OCI-LY3 (cell line): ENCODE measurements around the gene DEPP1.
"Not testable (repeated sequence)": the region's sequence is repeated elsewhere in the genome, so short reads cannot be mapped to it uniquely, and the experiment has no call there.

Experiments
- CTCF ChIP-seq: fragments of 200-600, 300-600 bp; sonication (generic); IDR thresholded peaks from 2 replicates; pipeline ENCODE4 v1.5.1; 2014; ENCODE audit warnings: antibody characterized with exemption, low read length, low read depth
- EZH2phosphoT487 ChIP-seq: fragments of 200-600 bp; shearing (Covaris generic); IDR thresholded peaks from 2 replicates; pipeline ENCODE4 v1.6.1; 2018; ENCODE audit warnings: antibody characterized with exemption, mixed run types, low read depth

GRCh38 chr10:45014557-45014956, 35.9 kb upstream of the DEPP1 start:
- TF ChIP-seq CTCF, EZH2phosphoT487: not testable (repeated sequence)
